ENCODE data around the gene RBM12. TPM values are rescaled to one million over a fixed set of nuclear protein-coding genes. Genes with fewer than 3 reads are reported as not detected.

RBM12 gene
- total RNA-seq, 2 experiments from 2014 or later: 66.3 to 152 TPM

DNA sequence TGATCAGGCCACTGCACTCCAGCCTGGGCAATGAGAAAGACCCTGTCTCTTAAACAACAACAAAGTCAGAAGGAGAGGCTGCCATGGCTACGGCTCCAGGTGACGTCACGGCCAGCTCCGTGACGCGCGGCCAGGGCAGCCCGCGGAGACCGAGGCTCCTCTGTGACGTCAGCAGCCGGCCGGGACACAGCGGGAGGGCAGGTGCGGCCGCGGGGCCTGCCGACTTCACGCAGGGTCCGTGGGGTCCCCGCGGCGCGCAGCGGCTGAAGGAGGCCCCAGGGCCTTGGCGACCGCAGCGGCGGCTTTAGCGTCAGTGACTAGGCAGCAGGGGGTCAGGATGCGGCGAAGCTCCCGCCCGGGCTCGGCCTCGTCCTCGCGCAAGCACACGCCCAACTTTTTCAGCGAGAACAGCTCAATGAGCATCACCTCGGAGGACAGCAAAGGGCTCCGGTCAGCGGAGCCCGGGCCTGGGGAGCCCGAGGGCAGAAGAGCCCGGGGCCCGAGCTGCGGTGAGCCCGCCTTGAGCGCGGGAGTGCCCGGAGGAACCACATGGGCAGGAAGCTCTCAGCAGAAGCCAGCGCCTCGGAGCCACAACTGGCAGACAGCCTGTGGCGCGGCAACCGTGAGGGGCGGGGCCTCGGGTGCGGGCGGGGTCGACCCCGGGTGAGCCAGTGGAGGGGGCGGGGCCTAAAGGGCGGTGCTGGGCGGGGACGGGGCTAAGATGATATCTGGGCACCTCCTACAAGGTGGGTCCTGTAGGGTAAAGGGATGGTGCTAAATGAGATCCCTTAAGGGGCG lies 48.8 kb downstream of the RBM12 start, which contains the start of gene SPAG4:
Gene SPAG4 (plus strand): TSS at position 163 of the 798 bp plus-strand sequence. CDS start 175 bp downstream, at position 338.
- TSS peak; percentile 66 for BruUV-seq (replicated peaks)
- no peak for DNase-seq (ENCODE audit: low spot score)
- POLR2A ChIA-PET: interaction anchor here (0.6 to 2.8 kb wide), 11 partner anchors 11 to 338 kb away, joined by 3 to 18 read pairs (median 4); partner anchors contain the start of gene SCAND1
- intact Hi-C loops (cut with micrococcal nuclease; ENCODE audit: unreplicated experiment): loop anchor here (2.0 to 10.0 kb wide), 4 partner anchors 74 to 1931 kb away; partner anchors contain the start of genes E2F1, ERGIC3, NFS1 and ROMO1
- Histone ChIP-seq H3K27ac (ENCODE audit: low read depth, low read length, poor library complexity, severe bottlenecking) (peak within 1 kb of the TSS; percentile 93), H3K79me2 (ENCODE audit: insufficient read depth, low read depth, low read length) (peaks cover 15% of the 10 kb centered on the region; the same call in 1 of the 2 replicates), H3K36me3 (ENCODE audit: insufficient read depth, low read length) (peaks cover 10% of the 10 kb centered on the region; the same call in 1 of the 2 replicates), H3K4me3 (ENCODE audit: low read depth, low read length, poor library complexity, severe bottlenecking) (peak within 1 kb of the TSS; percentile 73), H3K4me2 (ENCODE audit: low read length) (peak within 1 kb of the TSS; percentile 88), H3K4me1 (ENCODE audit: insufficient read depth, low read length, poor library complexity, severe bottlenecking) (peaks cover 72% of the 10 kb centered on the region), H4K20me1 (ENCODE audit: insufficient read depth, low read length) (no peaks in the 10 kb centered on the region), H3K9me2 (ENCODE audit: insufficient read depth, low read length) (no peaks in the 10 kb centered on the region), H3K9me3 (ENCODE audit: low read length) (peaks cover 8% of the 10 kb centered on the region; the same call in 1 of the 2 replicates), H2AFZ (ENCODE audit: low read length) (peak within 1 kb of the TSS; percentile 35; the same call in 1 of the 2 replicates)
- CTCF ChIA-PET (ENCODE audit: unreplicated experiment): interaction anchor here (0.6 to 1.1 kb wide), 3 partner anchors 54 to 155 kb away, joined by 3 to 6 read pairs (median 4); partner anchors contain the start of genes NFS1 and ROMO1
- TF ChIP-seq EZH2phosphoT487 (IDR thresholded peaks at IDR 0.05; ENCODE audit: borderline replicate concordance, low read depth, low read length): no peak
- TF ChIP-seq, protein P1, sequence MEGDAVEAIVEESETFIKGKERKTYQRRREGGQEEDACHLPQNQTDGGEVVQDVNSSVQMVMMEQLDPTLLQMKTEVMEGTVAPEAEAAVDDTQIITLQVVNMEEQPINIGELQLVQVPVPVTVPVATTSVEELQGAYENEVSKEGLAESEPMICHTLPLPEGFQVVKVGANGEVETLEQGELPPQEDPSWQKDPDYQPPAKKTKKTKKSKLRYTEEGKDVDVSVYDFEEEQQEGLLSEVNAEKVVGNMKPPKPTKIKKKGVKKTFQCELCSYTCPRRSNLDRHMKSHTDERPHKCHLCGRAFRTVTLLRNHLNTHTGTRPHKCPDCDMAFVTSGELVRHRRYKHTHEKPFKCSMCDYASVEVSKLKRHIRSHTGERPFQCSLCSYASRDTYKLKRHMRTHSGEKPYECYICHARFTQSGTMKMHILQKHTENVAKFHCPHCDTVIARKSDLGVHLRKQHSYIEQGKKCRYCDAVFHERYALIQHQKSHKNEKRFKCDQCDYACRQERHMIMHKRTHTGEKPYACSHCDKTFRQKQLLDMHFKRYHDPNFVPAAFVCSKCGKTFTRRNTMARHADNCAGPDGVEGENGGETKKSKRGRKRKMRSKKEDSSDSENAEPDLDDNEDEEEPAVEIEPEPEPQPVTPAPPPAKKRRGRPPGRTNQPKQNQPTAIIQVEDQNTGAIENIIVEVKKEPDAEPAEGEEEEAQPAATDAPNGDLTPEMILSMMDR (conservative IDR thresholded peaks at IDR 0.05; ENCODE audit: low read length): no peak

DNA sequence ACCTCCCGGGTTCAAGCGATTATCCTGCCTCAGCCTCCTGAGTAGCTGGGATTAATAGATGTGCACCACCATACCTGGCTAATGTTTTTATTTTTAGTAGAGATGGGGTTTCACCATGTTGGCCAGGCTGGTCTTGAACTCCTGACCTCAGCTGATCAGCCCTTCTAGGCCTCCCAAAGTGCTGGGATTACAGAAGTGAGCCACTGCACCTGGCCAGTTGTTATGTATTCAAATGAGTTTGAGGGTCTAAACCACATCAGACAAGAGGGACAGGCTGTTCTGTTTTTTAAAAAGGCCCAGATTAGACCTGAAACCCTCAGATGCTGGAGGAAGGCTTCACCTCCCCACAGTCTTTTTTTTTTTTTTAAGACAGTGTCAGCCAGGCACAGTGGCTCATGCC lies 53.2 kb downstream of the RBM12 start:
- POLR2A ChIA-PET: interaction anchor here (0.7 to 1.4 kb wide), 2 partner anchors 72 to 335 kb away, joined by 3 to 5 read pairs; no protein-coding TSS in a partner anchor
- TF ChIP-seq, protein P1 (conservative IDR thresholded peaks at IDR 0.05; ENCODE audit: low read length): no peak
- no peak for TF ChIP-seq EZH2phosphoT487 (IDR thresholded peaks at IDR 0.05; ENCODE audit: borderline replicate concordance, low read depth, low read length)
- H3K4me2 ChIP-seq (ENCODE audit: low read length): peak overlapping the region; percentile 65
- intact Hi-C loops (cut with micrococcal nuclease; ENCODE audit: unreplicated experiment): loop anchor here (10.0 kb wide), 1 partner anchor 1927 kb away; the partner anchor contains the start of gene E2F1
- H2AFZ ChIP-seq (ENCODE audit: low read length): no peak overlapping the region; the same call in 1 of the 2 replicates
- H4K20me1 ChIP-seq (ENCODE audit: insufficient read depth, low read length): no peaks in the 10 kb centered on the region
- H3K9me2 ChIP-seq (ENCODE audit: insufficient read depth, low read length): no peaks in the 10 kb centered on the region
- H3K79me2 ChIP-seq (ENCODE audit: insufficient read depth, low read depth, low read length): no peaks in the 10 kb centered on the region
- no peaks in the 10 kb centered on the region for H3K36me3 ChIP-seq (ENCODE audit: insufficient read depth, low read length)
- no TSS peak for BruUV-seq (replicated peaks)
- CTCF ChIA-PET (ENCODE audit: unreplicated experiment): no interaction called here
- peak overlapping the region; percentile 93 for H3K27ac ChIP-seq (ENCODE audit: low read depth, low read length, poor library complexity, severe bottlenecking)
- H3K4me3 ChIP-seq (ENCODE audit: low read depth, low read length, poor library complexity, severe bottlenecking): peak overlapping the region; percentile 12
- peak; percentile 97 for DNase-seq (ENCODE audit: low spot score)
- H3K4me1 ChIP-seq (ENCODE audit: insufficient read depth, low read length, poor library complexity, severe bottlenecking): peaks cover 91% of the 10 kb centered on the region
- H3K9me3 ChIP-seq (ENCODE audit: low read length): peaks cover 8% of the 10 kb centered on the region; the same call in 1 of the 2 replicates

Data from OCI-LY7 (cell line).